PFSK-1 (cell line): ENCODE data around the gene GNB1L.

Experiments used
- FOXP2 ChIP-seq: optimal IDR thresholded peaks from 2 replicates; pipeline ENCODE3; 2011; ENCODE audit warnings: borderline replicate concordance, control low read depth, inconsistent platforms; ENCODE audit not compliant: insufficient read depth; ENCODE audit errors: extremely low read length, extremely low read depth
- POLR2AphosphoS5 ChIP-seq: IDR thresholded peaks from 2 replicates; pipeline ENCODE4 v1.6.1; 2012; ENCODE audit warnings: low read depth, mild to moderate bottlenecking, control low read depth, low read length, moderate library complexity
- SIN3A ChIP-seq: IDR thresholded peaks from 2 replicates; pipeline ENCODE4 v1.6.1; 2012; ENCODE audit warnings: mild to moderate bottlenecking, low read length, moderate library complexity, borderline replicate concordance; ENCODE audit not compliant: insufficient read depth
- TAF1 ChIP-seq: IDR thresholded peaks from 2 replicates; pipeline ENCODE4 v1.6.1; 2012; ENCODE audit warnings: low read length, control low read depth, borderline replicate concordance; ENCODE audit not compliant: insufficient read depth
- TF ChIP-seq, protein P1 (sequence below), 2 experiments: IDR thresholded peaks; 2 replicates each; pipeline versions ENCODE4 v1.6.1 to v1.8.0; 2011 to 2012; ENCODE audit warnings: low read depth in 2 of 2, low read length in 2 of 2, control low read depth in 1 of 2, inconsistent platforms in 1 of 2, mild to moderate bottlenecking in 1 of 2, moderate library complexity in 1 of 2; ENCODE audit not compliant: insufficient read depth in 1 of 2

DNA sequence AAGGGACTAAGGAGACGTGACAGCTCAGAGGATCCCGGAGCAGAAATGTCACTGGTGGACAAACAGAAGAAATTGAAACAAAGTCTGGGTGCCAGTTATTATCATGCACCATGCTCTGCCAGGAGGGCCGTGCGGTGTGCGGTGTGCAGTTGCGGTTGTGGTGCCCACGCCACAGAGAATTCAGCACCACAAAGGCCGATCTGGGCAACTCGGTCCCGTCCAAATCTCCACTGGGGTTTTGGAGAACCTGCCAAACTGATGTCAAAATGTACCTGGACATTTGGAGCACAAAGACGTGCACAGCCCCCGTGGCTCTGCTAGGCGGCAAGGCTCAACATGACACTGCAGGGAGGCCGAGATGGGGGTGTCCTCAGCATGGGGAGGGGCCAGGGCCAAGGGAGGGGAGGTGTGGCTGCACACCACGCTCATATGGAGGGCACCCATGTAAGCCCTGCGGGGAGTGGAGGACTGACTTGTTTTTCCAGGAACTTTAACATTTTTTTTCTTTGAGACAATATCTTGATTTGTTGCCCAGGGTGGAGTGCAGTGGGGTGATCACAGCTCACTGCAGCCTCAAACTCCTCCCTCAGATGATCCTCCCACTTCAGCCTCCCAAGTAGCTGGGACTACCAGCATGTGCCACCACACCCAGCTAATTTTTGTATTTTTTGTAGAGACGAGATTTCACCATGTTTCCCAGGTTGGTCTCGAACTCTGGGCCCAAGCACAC, 39.4 kb downstream of the GNB1L start:
- TF ChIP-seq, protein P1, sequence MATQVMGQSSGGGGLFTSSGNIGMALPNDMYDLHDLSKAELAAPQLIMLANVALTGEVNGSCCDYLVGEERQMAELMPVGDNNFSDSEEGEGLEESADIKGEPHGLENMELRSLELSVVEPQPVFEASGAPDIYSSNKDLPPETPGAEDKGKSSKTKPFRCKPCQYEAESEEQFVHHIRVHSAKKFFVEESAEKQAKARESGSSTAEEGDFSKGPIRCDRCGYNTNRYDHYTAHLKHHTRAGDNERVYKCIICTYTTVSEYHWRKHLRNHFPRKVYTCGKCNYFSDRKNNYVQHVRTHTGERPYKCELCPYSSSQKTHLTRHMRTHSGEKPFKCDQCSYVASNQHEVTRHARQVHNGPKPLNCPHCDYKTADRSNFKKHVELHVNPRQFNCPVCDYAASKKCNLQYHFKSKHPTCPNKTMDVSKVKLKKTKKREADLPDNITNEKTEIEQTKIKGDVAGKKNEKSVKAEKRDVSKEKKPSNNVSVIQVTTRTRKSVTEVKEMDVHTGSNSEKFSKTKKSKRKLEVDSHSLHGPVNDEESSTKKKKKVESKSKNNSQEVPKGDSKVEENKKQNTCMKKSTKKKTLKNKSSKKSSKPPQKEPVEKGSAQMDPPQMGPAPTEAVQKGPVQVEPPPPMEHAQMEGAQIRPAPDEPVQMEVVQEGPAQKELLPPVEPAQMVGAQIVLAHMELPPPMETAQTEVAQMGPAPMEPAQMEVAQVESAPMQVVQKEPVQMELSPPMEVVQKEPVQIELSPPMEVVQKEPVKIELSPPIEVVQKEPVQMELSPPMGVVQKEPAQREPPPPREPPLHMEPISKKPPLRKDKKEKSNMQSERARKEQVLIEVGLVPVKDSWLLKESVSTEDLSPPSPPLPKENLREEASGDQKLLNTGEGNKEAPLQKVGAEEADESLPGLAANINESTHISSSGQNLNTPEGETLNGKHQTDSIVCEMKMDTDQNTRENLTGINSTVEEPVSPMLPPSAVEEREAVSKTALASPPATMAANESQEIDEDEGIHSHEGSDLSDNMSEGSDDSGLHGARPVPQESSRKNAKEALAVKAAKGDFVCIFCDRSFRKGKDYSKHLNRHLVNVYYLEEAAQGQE (IDR thresholded peaks at IDR 0.05; ENCODE audit: insufficient read depth in 1 of 2, low read depth in 2 of 2, low read length in 2 of 2) = no peak
- TF ChIP-seq TAF1 (no peak), POLR2AphosphoS5 (no peak), SIN3A (no peak), FOXP2 (no peak)
